GDM1 (cell line): Measurements from ENCODE around the gene MINDY4.
"Not testable (repeated sequence)": the region's sequence is repeated elsewhere in the genome, so short reads cannot be mapped to it uniquely, and the experiment has no call there.

ENCODE experiments used
- DNase-seq: peaks from one replicate; lab custom pipeline; 2025; lab: John Stamatoyannopoulos, UW

The MINDY4 gene

DNA sequence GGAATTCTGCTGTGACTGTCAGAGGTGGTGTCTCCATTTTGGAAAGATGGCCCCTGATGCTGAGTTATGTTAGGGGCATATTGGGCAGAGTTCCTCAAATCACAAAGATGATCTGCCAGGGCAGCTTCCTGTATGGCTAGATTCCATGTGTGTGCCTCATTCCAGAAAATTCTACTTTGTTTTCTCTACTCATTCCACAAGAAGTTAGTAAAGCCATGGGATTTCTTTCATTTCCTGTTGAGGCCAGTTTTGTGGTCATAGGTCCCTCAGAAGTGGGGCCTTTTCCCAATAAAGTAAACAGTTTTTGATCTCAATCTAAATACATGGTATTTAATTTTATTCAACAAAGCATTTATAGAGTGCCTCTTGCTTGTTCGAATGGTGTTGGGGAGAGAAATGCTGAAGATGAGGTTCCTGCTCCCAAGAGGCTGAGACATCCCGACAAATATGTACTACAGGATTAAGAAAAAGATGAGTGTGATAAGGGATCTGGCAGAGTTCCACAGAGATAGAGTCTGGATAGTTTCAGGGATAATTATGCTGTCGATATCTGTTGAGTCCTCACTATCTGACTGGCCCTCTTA is 33.0 kb downstream of the MINDY4 start:
- DNase-seq, result no peak

DNA sequence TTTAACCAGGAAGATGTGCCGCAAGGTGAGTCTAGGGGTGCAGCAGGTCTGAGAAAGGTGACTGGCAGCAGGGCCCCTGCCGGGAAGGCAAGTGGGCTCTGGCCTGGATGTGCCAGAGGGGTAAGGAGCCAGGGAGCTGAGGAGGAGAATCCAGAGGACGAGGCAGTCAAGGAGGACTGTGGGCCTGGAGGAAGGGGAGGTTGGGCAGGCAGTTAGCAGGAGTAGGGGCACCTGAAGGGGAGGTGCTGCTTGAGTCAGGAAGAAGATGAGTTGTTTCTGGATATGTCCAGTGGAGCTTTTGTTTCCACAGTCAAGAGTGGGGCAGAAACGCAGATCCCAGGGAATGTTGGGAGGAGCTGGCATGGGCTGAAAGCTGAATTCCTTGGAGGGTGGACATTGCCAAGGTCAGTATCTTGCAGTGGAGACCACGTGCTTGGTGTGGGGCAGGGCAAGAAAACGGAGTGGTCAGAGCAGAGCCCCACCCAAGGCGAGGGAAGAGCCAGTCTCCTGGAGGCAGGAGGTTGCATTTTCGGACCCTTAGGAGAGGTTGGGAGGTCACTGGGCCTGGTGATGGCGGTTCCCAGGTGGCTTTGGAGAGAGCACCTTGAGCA is 34.0 kb downstream of the MINDY4 start:
- DNase-seq, result no peak

DNA sequence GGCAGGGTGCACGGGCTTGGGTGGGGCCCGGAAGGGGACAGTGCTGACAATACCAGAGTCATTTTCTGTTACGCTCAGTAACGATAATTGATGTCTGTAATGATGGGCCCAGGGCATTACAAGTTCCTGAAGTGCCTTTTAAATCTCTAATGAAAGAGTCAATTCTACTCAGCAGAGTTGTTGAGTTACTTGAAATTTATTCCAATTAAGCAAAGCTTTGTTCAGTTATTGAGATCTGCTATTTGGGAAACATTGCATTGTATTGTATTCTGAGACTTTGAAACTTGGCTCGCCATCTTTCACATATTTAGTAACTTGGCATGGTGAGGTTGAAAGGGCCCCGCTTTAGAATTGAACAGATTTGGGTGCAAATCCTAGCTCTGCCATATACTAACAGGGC is 34.7 kb downstream of the MINDY4 start:
- no peak for DNase-seq

DNA sequence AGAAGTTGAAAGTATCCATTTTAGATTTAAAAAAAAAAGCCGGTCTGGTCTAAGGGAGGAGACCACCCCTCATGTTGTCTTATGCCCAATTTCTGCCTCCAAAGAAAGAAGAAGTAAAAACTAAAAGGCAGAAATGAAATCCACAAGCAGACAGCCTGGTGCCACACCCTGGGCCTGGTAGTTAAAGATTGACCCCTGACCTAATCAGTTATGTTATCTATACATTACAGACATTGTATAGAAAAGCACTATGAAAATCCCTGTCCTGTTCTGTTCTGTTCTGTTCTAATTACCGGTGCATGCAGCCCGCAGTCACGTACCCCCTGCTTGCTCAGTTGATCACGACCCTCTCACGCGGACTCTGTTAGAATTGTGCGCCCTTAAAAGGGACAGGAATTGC is 36.3 kb downstream of the MINDY4 start:
- not testable (repeated sequence) for DNase-seq

DNA sequence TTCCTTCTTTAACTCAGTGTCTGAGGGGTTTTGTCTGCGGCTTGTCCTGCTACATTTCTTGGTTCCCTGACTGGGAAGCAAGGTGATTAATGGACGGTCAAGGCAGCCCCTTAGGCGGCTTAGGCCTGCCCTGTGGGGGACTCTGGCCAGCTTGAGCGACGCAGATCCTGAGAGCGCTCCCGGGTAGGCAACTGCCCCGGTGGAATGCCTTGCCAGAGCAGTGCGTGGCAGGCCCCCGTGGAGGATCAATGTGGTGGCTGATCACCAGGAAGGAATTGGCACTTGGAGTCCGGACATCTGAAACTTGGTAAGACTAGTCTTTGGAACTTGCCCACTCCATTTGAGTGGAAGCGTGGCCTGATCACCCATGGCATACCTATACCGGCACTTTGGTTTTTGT is 36.7 kb downstream of the MINDY4 start:
- not testable (repeated sequence) for DNase-seq

DNA sequence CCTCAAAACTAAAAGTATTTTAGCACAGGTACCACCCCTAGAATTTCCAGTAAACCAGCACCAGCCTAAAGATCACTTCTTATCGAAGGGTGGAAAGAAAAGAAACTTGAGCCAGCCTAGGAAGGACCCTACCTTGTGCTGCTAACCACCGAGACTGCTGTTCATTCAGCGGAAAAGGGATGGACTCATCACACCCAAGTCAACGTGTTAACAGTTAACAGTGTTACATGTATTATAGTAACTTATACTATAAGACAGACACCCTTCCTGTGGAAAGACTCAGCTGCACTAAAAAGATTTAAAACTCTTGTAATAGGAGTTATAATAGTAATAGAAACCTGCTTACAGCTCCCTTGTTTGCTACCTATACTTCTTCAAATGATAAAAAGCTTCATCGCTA is 39.8 kb downstream of the MINDY4 start:
- DNase-seq, result no peak

DNA sequence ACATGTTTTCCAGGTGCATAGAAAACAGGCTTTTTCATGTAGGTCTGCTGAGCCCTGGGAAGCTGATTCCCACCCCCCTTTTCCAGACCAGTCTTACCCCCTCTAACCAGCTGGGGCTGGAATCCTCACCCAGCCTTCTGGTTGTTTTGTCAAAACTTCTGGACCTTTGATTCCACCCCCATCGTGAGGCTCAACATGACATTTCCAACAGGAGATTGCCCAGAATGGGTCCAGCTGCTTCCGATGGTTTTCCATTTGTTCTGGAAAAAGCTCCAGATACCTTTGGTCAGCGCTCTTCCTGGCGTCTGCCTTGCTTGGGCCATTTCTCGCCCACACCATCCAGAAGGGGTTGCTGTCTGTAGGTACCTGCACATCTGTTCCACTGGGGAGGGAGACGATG is 41.5 kb downstream of the MINDY4 start:
- no peak for DNase-seq

DNA sequence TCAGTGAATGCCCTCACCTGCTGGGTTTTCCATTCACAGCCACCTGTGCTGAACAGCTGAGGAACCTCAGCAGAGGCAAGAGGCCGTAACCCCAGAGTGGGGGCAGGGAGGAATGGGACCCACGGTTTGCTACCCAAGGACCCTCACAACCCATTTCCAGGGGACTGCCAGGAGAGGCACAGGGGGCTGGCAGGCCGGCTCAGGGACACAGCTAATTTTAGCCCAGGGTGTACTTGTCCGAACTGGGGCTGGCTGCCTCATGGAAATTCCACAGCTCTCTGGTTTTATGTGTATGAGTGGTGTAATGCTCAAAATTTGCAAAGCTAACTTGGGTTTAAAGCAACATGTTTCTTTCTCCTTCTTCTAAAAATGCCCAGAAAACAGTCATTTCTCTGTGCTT is 42.2 kb downstream of the MINDY4 start:
- no peak for DNase-seq

DNA sequence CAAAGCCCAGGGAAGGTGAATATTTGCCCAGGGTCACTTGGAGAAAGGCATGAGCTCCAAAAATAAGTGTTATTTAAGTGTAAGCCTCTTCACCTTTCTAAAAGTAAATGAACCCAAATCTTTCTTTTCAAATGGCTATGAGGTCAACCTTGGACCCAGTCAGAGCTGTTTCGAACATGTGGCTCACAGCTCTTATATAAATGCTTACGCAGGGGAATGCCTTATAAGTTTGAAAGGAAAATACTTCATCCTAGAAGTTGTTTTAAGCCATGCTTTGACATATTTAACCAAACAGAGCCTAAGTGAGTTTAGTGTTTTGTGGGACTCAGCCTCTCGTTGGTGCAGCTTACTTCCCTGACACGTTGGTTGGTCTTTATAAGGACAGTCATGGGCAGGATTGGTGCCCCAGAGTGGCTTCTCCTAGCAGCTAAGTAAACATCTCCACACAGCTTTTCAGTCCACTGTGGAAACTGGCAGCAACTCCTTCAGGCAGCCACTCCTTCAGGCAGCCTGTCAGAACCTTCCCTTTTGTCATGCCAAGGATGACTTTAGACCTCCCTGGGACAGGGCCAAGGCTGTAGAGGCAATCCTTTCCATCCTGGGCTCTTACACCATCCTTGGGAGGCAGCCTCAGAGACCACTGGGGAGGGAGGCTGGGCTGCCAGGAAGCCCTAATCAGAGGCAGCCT is 43.6 kb downstream of the MINDY4 start:
- DNase-seq, result no peak

DNA sequence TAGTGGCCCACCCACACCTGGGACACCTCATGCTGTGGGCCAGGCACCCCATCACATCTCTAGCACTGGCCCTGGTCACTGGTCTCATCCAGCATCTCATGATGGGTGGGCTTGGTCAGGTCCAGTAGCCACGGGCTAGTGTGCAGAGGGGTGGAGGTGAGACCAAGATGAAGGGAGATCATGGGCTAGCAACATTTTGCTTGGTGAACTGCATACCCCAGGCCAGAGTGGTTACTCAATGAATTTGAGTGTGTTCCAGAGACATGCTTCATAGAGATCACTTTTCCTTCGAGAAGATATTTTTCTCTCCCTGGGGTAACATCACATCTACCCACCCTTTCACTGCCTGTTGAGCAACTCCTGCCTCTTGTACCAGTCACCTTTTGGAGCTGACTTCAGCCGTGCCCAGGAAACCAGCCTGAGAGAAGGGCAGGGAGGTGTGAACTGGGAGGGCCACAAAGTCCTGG is 44.2 kb downstream of the MINDY4 start:
- DNase-seq, result no peak

DNA sequence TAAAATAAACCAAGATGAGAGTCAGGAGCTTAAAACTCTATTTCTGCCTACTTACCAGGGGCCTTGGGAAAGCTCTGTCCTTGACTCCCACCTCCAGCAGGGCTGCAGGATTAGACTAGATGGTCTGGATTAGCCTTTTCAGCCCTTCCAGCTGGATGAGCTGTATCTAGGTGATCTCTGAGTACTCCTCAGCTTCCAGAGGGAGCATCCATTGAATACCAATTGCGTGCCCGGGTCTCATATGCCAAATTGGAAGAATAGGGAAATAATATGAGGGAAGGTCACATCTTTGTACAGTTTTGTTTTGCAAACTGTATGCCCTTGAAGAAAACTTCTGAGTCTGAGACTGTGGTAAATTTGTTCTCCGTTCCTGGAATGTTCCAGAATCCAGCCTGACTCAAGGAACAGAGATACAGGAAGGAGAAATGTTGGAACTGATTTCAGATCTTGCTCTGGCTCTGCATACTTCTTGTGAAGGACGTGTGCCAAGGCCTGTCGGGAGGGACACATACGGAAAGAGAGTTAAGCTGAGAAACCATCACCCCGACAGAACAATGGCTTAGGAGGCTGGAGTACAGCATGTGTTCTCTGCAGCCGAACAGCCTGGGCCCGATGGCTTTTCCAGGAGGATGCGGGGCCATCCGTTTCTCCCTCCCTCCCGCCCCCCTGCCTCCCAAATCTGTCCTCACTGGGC is 44.9 kb downstream of the MINDY4 start:
- no peak for DNase-seq

DNA sequence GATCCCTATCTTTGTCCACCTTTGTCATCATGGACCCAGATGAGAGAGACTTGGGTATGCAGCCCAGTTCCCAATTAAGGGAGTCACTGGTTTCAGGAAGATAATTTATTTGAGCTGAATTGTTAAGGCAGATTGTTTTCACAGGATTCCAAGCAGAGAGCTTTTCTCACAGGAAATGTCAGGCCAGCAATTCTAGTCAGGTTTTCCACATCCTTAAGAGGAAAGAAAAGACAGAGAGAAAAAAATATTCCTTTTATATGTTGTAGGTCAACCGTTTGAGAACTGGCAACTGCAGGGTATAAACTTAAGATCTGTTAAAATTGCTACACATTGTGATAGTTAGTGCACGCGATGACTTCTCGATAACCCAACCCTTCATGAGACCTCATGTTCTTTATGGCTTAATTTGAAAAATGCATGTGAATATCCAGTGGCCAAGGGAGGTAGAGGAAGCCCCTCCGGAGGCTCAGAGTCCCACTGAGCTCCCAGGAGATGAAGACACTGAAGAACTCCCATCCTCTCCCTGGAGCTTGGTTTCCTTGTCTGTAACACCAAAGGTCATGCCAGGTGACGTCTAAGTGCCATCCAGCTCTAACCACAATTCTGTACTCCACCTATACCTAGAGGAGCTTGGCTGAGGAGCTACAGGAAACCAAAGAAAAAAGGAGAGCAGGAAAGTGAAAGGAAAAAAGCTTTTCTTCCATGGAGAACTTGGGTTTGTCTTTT is 45.6 kb downstream of the MINDY4 start:
- DNase-seq, result no peak

DNA sequence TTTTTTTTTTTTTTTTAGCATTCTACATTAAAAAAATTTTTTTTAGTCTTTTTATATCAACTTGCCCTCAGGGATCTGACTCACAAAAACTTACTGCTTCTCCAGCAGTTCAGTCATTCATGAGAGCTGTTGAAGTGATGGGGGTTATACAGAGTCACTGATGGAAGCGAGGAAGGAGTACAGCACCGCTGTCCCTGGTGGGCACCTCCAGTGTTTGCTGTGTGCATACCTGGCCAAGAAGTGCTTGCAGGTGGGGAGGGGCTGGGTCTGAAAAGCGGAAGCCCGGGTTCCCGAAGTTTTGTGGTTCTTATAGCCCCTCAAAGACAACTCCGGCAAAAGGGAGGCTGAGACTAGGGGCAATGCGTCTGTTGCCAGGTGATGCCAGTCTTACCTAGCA is 46.2 kb downstream of the MINDY4 start:
- DNase-seq, result no peak

DNA sequence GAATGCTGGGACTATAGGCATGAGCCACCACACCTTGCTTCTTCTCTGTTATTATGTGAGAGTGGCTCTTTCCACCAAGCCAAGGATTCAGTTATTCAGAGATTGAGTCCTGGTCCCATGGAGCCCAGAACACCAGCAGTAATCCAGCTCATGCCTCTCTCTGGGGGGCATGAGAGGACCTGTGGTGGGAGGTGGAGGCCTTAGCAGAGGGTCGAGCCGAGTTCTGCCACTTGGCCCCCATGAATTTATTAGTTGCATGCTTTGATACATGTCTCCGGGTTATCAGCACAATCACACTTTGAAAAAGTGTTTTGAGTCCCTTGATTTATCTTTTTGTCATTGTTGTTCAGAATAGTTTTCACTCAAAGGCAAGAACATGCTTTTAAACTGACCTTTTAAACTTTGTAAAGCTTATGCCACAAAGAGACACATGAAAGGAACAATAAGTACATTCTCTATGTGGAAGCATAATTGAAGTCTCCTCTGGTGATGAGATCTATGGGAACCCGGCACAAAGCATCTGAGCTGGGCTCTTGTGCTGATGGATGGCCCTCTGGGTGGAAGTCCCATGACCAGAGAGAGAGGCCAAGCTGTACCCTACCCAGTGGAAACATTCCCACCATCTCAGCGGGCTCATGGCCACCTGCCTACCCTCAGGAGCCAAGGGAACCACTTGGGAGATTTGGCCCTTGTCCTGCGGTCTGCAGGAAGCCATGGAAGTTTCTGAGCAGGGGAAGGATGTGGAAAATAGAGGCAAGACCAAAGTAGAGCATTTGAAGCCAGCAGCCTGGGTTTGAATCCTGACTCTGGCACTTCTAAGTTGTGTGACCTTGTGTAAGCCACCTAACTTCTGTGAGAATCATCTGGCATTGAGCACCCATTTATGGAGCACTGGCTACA is 53.9 kb downstream of the MINDY4 start:
- DNase-seq, result no peak

DNA sequence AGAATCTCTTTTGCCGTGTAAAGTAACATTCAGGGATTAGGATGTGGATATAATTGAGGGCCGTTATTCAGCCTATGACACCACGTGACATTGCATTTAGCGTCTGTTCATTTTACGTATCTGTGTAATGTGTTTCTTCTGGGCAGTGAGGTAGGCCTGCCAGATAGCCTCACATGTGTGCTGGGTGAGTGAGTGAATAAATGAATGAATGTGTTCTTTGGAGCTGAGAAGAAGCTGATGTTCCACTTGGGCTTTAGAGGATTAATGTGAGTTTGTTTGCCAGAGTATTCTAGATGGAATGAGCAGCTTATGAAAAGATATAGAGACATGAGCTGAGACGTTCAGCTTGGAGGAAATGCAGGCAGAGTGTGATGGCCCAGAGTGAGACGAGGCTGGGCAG is 55.0 kb downstream of the MINDY4 start:
- no peak for DNase-seq

DNA sequence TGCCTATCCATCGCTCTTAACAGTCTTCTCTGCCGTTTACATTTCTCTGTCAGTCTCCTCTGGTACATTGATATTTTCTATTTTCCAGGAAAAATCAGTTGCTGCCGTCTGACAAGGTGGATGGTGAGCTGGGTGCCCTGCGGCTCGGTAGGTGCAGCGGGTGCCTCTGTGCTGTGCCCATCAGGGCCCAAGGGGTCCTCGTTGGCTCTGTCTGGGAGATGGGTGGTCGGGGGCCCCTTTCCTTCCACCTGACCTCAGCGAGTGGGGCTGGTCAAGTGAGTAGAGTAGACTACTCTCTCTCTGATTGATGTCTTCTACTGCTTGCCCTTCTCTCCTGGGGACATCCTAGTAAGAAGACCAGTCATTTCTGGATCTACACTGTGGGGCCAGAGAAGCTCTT is 57.4 kb downstream of the MINDY4 start:
- DNase-seq, result no peak

DNA sequence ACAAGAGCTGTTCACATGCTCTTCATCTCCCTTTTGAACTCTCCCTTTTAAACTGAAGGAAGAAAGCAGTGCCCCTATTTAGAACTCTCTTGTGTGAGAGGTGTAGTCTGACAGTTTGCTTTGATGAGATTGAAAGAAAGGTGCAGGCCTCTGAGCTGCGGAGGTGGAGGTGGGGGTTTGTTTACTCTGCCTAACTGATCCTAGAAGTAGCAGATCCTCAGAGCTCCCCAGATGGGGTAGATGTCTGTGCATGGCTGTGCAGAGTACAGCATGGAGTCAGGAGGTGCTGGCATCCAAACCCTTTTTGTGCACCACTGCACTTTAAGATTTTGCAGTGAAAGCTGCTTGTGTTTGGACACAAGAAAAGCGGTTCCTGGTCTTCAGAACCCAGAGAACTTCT is 58.3 kb downstream of the MINDY4 start:
- no peak for DNase-seq

DNA sequence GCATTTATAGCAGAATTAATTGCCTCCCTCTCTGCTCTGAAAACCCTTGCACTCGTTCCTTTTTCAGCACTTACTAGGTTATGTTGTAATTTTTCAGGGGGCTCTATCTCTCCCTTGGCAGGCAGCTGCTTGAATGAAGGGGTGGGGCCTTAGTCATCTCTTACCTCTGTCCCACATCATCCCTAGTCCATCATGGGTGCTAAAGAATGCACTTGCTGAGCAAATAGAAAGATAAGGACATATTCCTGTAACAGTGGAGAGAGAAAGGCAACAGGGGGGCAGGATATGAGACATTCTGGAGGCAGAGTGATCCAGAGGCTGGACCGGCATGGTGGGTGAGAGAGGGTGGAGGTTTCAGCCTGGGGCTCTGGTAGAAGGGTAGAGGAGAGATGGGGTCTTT is 60.0 kb downstream of the MINDY4 start:
- no peak for DNase-seq

DNA sequence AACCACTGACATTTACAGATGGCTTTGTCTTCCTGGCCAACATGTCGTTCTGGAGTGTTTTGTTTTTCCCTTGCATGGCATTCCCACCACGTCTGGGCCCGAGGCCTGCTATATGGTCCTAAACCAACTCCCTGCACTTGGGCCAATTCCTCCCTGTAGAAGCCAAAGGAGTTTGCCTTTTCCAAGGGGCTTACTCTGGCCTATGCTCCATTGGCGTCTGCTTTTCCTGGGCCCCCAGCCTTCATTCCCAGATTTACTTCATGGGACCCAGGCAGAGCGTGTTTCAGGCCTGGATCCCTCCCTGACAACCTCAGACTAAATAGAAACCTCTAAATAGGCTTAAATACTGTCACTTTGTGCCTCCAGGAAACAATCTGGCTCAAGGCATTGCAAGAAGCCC is 60.7 kb downstream of the MINDY4 start:
- DNase-seq, result no peak

DNA sequence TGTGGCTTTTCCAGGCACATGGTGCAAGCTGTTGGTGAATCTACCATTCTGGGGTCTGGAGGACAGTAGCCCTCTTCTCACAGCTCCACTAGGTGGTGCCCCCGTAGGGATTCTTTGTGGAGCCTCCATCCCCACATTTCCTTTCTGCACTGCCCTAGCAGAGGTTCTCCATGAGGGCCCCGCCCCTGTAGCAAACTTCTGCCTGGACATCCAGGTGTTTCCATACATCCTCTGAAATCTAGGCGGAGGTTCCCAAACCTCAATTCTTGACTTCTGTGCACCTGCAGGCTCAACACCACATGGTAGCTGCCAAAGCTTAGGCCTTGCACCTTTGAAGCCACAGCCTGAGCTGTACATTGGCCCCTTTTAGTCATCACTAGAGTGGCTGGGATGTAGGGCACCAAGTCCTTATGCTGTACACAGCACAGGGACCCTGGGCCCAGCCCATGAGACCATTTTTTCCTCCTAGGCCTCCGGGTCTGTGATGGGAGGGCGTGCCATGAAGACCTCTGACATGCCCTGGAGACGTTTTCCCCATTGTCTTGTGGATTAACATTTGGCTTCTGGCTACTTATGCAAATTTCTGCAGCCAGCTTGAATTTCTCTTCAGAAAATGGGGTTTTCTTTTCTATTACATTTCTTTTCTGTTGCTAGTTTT is 62.9 kb downstream of the MINDY4 start:
- DNase-seq, result not testable (repeated sequence)

DNA sequence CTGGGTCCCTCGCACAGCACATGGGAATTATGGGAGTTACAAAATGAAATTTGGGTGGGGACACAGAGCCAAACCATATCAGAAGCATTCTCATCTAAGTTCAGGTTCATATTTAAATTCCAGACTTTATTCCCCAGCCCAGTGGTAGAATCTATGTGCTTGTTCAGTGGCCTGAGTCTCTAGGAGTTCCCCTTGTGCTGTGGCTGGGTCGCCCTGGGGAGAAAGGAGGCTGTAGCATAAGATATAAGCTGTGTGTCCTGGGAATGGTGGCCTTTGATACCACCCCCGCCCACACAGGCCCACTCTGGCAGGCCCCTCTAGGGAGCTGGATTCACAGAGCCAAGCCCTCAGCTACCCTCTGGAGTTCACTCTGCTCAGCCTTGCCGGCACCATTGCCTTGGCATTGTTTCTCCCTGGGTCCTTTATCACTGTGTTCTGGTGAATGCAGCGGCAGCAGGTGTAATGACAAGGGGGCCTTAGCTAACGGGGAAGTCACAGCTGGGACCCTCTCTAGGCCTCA is 64.2 kb downstream of the MINDY4 start:
- DNase-seq, result no peak
